ENCODE results near the gene ITCH. TPM values are rescaled to one million over a fixed set of nuclear protein-coding genes. Genes with fewer than 3 reads are reported as not detected.
"Not testable (repeated sequence)": the region's sequence is repeated elsewhere in the genome, so short reads cannot be mapped to it uniquely, and the experiment has no call there.

The ITCH gene
- polyA plus RNA-seq, 1 donor, result 33.3 TPM

- H3K4me1 ChIP-seq (ENCODE audit: control insufficient read depth, insufficient read depth, low read length), result peaks cover under 1% of the 10 kb centered on the region
- H3K27ac ChIP-seq (ENCODE audit: low read length), result no peak overlapping the region
- H3K4me3 ChIP-seq (ENCODE audit: low read length), result no peak overlapping the region
- peaks cover 28% of the 10 kb centered on the region for H3K36me3 ChIP-seq (ENCODE audit: control insufficient read depth, insufficient read depth, low read length)
- no peaks in the 10 kb centered on the region for H3K9me3 ChIP-seq (ENCODE audit: control insufficient read depth, low read depth, low read length)
- no peaks in the 10 kb centered on the region for H3K27me3 ChIP-seq (ENCODE audit: control insufficient read depth, insufficient read depth, low read length)
- no peak for DNase-seq
- 100% methylated on average over 1 of the region's 5 CpGs for WGBS (ENCODE audit: insufficient coverage, low lambda C conversion rate)
Observed at GRCh38 chr20:34396408-34396807, 33.3 kb downstream of the ITCH start.

- peaks cover 8% of the 10 kb centered on the region for H3K4me1 ChIP-seq (ENCODE audit: control insufficient read depth, insufficient read depth, low read length)
- no peak overlapping the region for H3K27ac ChIP-seq (ENCODE audit: low read length)
- no peaks in the 10 kb centered on the region for H3K27me3 ChIP-seq (ENCODE audit: control insufficient read depth, insufficient read depth, low read length)
- DNase-seq, result no peak
- H3K4me3 ChIP-seq (ENCODE audit: low read length), result no peak overlapping the region
- H3K36me3 ChIP-seq (ENCODE audit: control insufficient read depth, insufficient read depth, low read length), result peaks cover 32% of the 10 kb centered on the region
- whole genome bisulfite sequencing (ENCODE audit: insufficient coverage, low lambda C conversion rate), result no CpG with 5 or more reads among the region's 9 CpGs
- H3K9me3 ChIP-seq (ENCODE audit: control insufficient read depth, low read depth, low read length), result no peaks in the 10 kb centered on the region
Observed at GRCh38 chr20:34397096-34397495, 34.0 kb downstream of the ITCH start.

GRCh38 chr20:34400776-34401175 lies 37.7 kb downstream of the ITCH start:
- 86% methylated on average over 1 of the region's 6 CpGs for WGBS (ENCODE audit: insufficient coverage, low lambda C conversion rate)
- H3K27ac ChIP-seq (ENCODE audit: low read length); H3K27me3 ChIP-seq (ENCODE audit: control insufficient read depth, insufficient read depth, low read length); H3K4me1 ChIP-seq (ENCODE audit: control insufficient read depth, insufficient read depth, low read length); H3K4me3 ChIP-seq (ENCODE audit: low read length); H3K9me3 ChIP-seq (ENCODE audit: control insufficient read depth, low read depth, low read length); DNase-seq: not testable (repeated sequence)
- H3K36me3 ChIP-seq (ENCODE audit: control insufficient read depth, insufficient read depth, low read length), result peaks cover 15% of the 10 kb centered on the region

- H3K36me3 ChIP-seq (ENCODE audit: control insufficient read depth, insufficient read depth, low read length), result peaks cover 10% of the 10 kb centered on the region
- peak overlapping the region; percentile 4 for H3K27ac ChIP-seq (ENCODE audit: low read length)
- H3K4me1 ChIP-seq (ENCODE audit: control insufficient read depth, insufficient read depth, low read length), result peaks cover 10% of the 10 kb centered on the region
- WGBS (ENCODE audit: insufficient coverage, low lambda C conversion rate), result 33% methylated on average over 1 of the region's 8 CpGs
- no peak overlapping the region for H3K4me3 ChIP-seq (ENCODE audit: low read length)
- no peak for DNase-seq
- H3K27me3 ChIP-seq (ENCODE audit: control insufficient read depth, insufficient read depth, low read length), result no peaks in the 10 kb centered on the region
- no peaks in the 10 kb centered on the region for H3K9me3 ChIP-seq (ENCODE audit: control insufficient read depth, low read depth, low read length)
Observed at GRCh38 chr20:34401741-34402455, 38.8 kb downstream of the ITCH start.

- H3K36me3 ChIP-seq (ENCODE audit: control insufficient read depth, insufficient read depth, low read length), result peaks cover 8% of the 10 kb centered on the region
- no peaks in the 10 kb centered on the region for H3K27me3 ChIP-seq (ENCODE audit: control insufficient read depth, insufficient read depth, low read length)
- no peak for DNase-seq
- H3K27ac ChIP-seq (ENCODE audit: low read length), result peak overlapping the region; percentile 27
- H3K4me1 ChIP-seq (ENCODE audit: control insufficient read depth, insufficient read depth, low read length), result peaks cover 10% of the 10 kb centered on the region
- H3K9me3 ChIP-seq (ENCODE audit: control insufficient read depth, low read depth, low read length), result no peaks in the 10 kb centered on the region
- no CpG with 5 or more reads among the region's 1 CpG for WGBS (ENCODE audit: insufficient coverage, low lambda C conversion rate)
- H3K4me3 ChIP-seq (ENCODE audit: low read length), result no peak overlapping the region
Observed at GRCh38 chr20:34402461-34402860, 39.4 kb downstream of the ITCH start.

GRCh38 chr20:34403063-34403827 lies 40.2 kb downstream of the ITCH start:
- H3K4me3 ChIP-seq (ENCODE audit: low read length), result no peak overlapping the region
- peak overlapping the region; percentile 27 for H3K27ac ChIP-seq (ENCODE audit: low read length)
- 86% methylated on average over 3 of the region's 4 CpGs for WGBS (ENCODE audit: insufficient coverage, low lambda C conversion rate)
- no peak for DNase-seq
- no peaks in the 10 kb centered on the region for H3K9me3 ChIP-seq (ENCODE audit: control insufficient read depth, low read depth, low read length)
- H3K27me3 ChIP-seq (ENCODE audit: control insufficient read depth, insufficient read depth, low read length), result no peaks in the 10 kb centered on the region
- H3K4me1 ChIP-seq (ENCODE audit: control insufficient read depth, insufficient read depth, low read length), result peaks cover 11% of the 10 kb centered on the region
- peaks cover 11% of the 10 kb centered on the region for H3K36me3 ChIP-seq (ENCODE audit: control insufficient read depth, insufficient read depth, low read length)

GRCh38 chr20:34403908-34404307 lies 40.8 kb downstream of the ITCH start:
- WGBS (ENCODE audit: insufficient coverage, low lambda C conversion rate), result no CpG with 5 or more reads among the region's 1 CpG
- Histone ChIP-seq H3K9me3 (ENCODE audit: control insufficient read depth, low read depth, low read length) (no peaks in the 10 kb centered on the region), H3K4me3 (ENCODE audit: low read length) (no peak overlapping the region), H3K36me3 (ENCODE audit: control insufficient read depth, insufficient read depth, low read length) (peaks cover 13% of the 10 kb centered on the region), H3K27me3 (ENCODE audit: control insufficient read depth, insufficient read depth, low read length) (no peaks in the 10 kb centered on the region), H3K27ac (ENCODE audit: low read length) (no peak overlapping the region), H3K4me1 (ENCODE audit: control insufficient read depth, insufficient read depth, low read length) (peaks cover 12% of the 10 kb centered on the region)
- DNase-seq, result no peak

- Histone ChIP-seq H3K9me3 (ENCODE audit: control insufficient read depth, low read depth, low read length) (no peaks in the 10 kb centered on the region), H3K27me3 (ENCODE audit: control insufficient read depth, insufficient read depth, low read length) (no peaks in the 10 kb centered on the region), H3K27ac (ENCODE audit: low read length) (no peak overlapping the region), H3K4me3 (ENCODE audit: low read length) (no peak overlapping the region), H3K4me1 (ENCODE audit: control insufficient read depth, insufficient read depth, low read length) (peaks cover 12% of the 10 kb centered on the region), H3K36me3 (ENCODE audit: control insufficient read depth, insufficient read depth, low read length) (peaks cover 20% of the 10 kb centered on the region)
- no peak for DNase-seq
- WGBS (ENCODE audit: insufficient coverage, low lambda C conversion rate), result no CpG with 5 or more reads among the region's 1 CpG
Observed at GRCh38 chr20:34404803-34405202, 41.7 kb downstream of the ITCH start.

GRCh38 chr20:34405247-34405651 lies 42.2 kb downstream of the ITCH start:
- not testable (repeated sequence) for H3K4me3 ChIP-seq (ENCODE audit: low read length); H3K27me3 ChIP-seq (ENCODE audit: control insufficient read depth, insufficient read depth, low read length); H3K9me3 ChIP-seq (ENCODE audit: control insufficient read depth, low read depth, low read length); H3K27ac ChIP-seq (ENCODE audit: low read length)
- peaks cover 12% of the 10 kb centered on the region for H3K4me1 ChIP-seq (ENCODE audit: control insufficient read depth, insufficient read depth, low read length)
- H3K36me3 ChIP-seq (ENCODE audit: control insufficient read depth, insufficient read depth, low read length), result peaks cover 22% of the 10 kb centered on the region
- 90% methylated on average over 2 of the region's 10 CpGs for WGBS (ENCODE audit: insufficient coverage, low lambda C conversion rate)
- peak in 1 of 2 donors; percentile 14 for DNase-seq

GRCh38 chr20:34405942-34406341 lies 42.9 kb downstream of the ITCH start:
- Histone ChIP-seq H3K4me1 (ENCODE audit: control insufficient read depth, insufficient read depth, low read length) (peaks cover 12% of the 10 kb centered on the region), H3K36me3 (ENCODE audit: control insufficient read depth, insufficient read depth, low read length) (peaks cover 22% of the 10 kb centered on the region)
- not testable (repeated sequence) for DNase-seq; H3K27me3 ChIP-seq (ENCODE audit: control insufficient read depth, insufficient read depth, low read length); H3K27ac ChIP-seq (ENCODE audit: low read length); H3K4me3 ChIP-seq (ENCODE audit: low read length); H3K9me3 ChIP-seq (ENCODE audit: control insufficient read depth, low read depth, low read length)
- no CpG with 5 or more reads among the region's 3 CpGs for WGBS (ENCODE audit: insufficient coverage, low lambda C conversion rate)
